Measurements from ENCODE around the gene CNKSR1. TPM values are rescaled to one million over a fixed set of nuclear protein-coding genes. Genes with fewer than 3 reads are reported as not detected.

Gene CNKSR1
- total RNA-seq, 2 donors from 2014 or later: 30.0 to 47.7 TPM

- Histone ChIP-seq H3K9me3 (no peaks in the 10 kb centered on the region), H3K27me3 (no peaks in the 10 kb centered on the region), H3K27ac (peak overlapping the region in 3 of 4 donors; percentile 29 to 54 (median 50)), H3K36me3 (replicated peaks in 1 of 2; ENCODE audit: insufficient read depth in 1 of 2, low read depth in 2 of 2) (no peaks in the 10 kb centered on the region), H3K4me3 (no peak overlapping the region), H3K4me1 (peaks cover 27% of the 10 kb centered on the region)
- TF ChIP-seq CTCF (IDR thresholded peaks at IDR 0.05): no peak
- no peak for TF ChIP-seq POLR2A (IDR thresholded peaks at IDR 0.05)
- intact Hi-C loops (cut with DNase I): loop anchor here (5.0 kb wide), 1 partner anchor 60 kb away; no protein-coding TSS in a partner anchor
- WGBS, 2 donors: 23 to 24% methylated on average over 21 of the region's 21 CpGs
- DNase-seq: no peak
- no peak for ATAC-seq
These were observed 15.0 kb upstream of the CNKSR1 start for GRCh38 chr1:26162220-26162709.

GRCh38 chr1:26163684-26164035, 13.6 kb upstream of the CNKSR1 start:
- Histone ChIP-seq H3K4me1 (peaks cover 27% of the 10 kb centered on the region), H3K4me3 (no peak overlapping the region), H3K9me3 (no peaks in the 10 kb centered on the region), H3K36me3 (replicated peaks in 1 of 2; ENCODE audit: insufficient read depth in 1 of 2, low read depth in 2 of 2) (no peaks in the 10 kb centered on the region), H3K27ac (no peak overlapping the region), H3K27me3 (no peaks in the 10 kb centered on the region)
- ATAC-seq (no peak), DNase-seq (no peak)
- WGBS, 2 donors: 49 to 55% methylated on average over 9 of the region's 9 CpGs
- TF ChIP-seq CTCF (IDR thresholded peaks at IDR 0.05) (no peak), POLR2A (IDR thresholded peaks at IDR 0.05) (no peak)
- intact Hi-C loops (cut with DNase I): loop anchor here (5.0 kb wide), 1 partner anchor 61 kb away; no protein-coding TSS in a partner anchor

- intact Hi-C loops (cut with DNase I): loop anchor here (5.0 kb wide), 1 partner anchor 62 kb away; no protein-coding TSS in a partner anchor
- ATAC-seq (peak; percentile 58), DNase-seq (peak; percentile 30 to 62 (median 50))
- Histone ChIP-seq H3K36me3 (replicated peaks in 1 of 2; ENCODE audit: insufficient read depth in 1 of 2, low read depth in 2 of 2) (no peaks in the 10 kb centered on the region), H3K4me3 (no peak overlapping the region), H3K27ac (peak overlapping the region in 1 of 4 donors; percentile 21), H3K9me3 (no peaks in the 10 kb centered on the region), H3K27me3 (no peaks in the 10 kb centered on the region), H3K4me1 (peaks cover 30% of the 10 kb centered on the region)
- whole genome bisulfite sequencing, 2 donors: 13 to 42% methylated on average over 14 to 56 of the region's 72 CpGs
- TF ChIP-seq CTCF (IDR thresholded peaks at IDR 0.05): peak in 6 of 7 experiments; percentile 24 to 83 (median 75)
- TF ChIP-seq POLR2A (IDR thresholded peaks at IDR 0.05): no peak
These were observed 13.0 kb upstream of the CNKSR1 start for GRCh38 chr1:26164036-26164860.

GRCh38 chr1:26164861-26165842, 12.1 kb upstream of the CNKSR1 start:
- Histone ChIP-seq H3K9me3 (no peaks in the 10 kb centered on the region), H3K36me3 (replicated peaks in 1 of 2; ENCODE audit: insufficient read depth in 1 of 2, low read depth in 2 of 2) (no peaks in the 10 kb centered on the region), H3K4me1 (peaks cover 33% of the 10 kb centered on the region), H3K27ac (no peak overlapping the region), H3K4me3 (no peak overlapping the region), H3K27me3 (no peaks in the 10 kb centered on the region)
- no peak for TF ChIP-seq CTCF (IDR thresholded peaks at IDR 0.05)
- no peak for TF ChIP-seq POLR2A (IDR thresholded peaks at IDR 0.05)
- no peak for ATAC-seq
- WGBS, 2 donors: 65 to 72% methylated on average over 18 to 19 of the region's 19 CpGs
- intact Hi-C loops (cut with DNase I): loop anchor here (5.0 kb wide), 1 partner anchor 63 kb away; no protein-coding TSS in a partner anchor
- no peak for DNase-seq
